Gastroesophageal sphincter (tissue), 4 donors: ENCODE data around the gene CTNNBL1. TPM values are rescaled to one million over a fixed set of nuclear protein-coding genes. Genes with fewer than 3 reads are reported as not detected.

ENCODE experiments used
- ATAC-seq: fragments of 150-250 bp; one replicate; pipeline ENCODE4 v1.9.1; 2016; ENCODE audit warnings: mild to moderate bottlenecking, moderate library complexity
- H3K27ac ChIP-seq, 4 donors: fragments of 200-600 bp; sonication (generic) in 3 of 4; 1 replicate in 3 of 4; 2 replicates in 1 of 4; pipeline ENCODE4 v1.5.1; 2016 to 2019
- H3K27me3 ChIP-seq: fragments of 200-600 bp; sonication (generic); one replicate; pipeline ENCODE4 v1.5.1; 2019
- H3K36me3 ChIP-seq, 2 donors: fragments of 200-600 bp; sonication (generic); one replicate each; pipeline ENCODE4 v1.5.1; 2019; ENCODE audit warnings: control low read depth in 1 of 2
- H3K4me1 ChIP-seq, 3 donors: fragments of 200-600 bp; sonication (generic); 1 replicate in 2 of 3; 2 replicates in 1 of 3; pipeline ENCODE4 v1.5.1; 2016 to 2019; ENCODE audit warnings: control low read depth in 2 of 3
- H3K4me3 ChIP-seq, 2 donors: fragments of 200-600 bp; sonication (generic); one replicate each; pipeline ENCODE4 v1.5.1; 2019; ENCODE audit warnings: mild to moderate bottlenecking in 1 of 2, moderate library complexity in 1 of 2
- H3K9me3 ChIP-seq, 3 donors: fragments of 200-600 bp; sonication (generic); one replicate each; pipeline ENCODE4 v1.5.1; 2017 to 2019; ENCODE audit warnings: control low read depth in 2 of 3
- CTCF ChIP-seq, 4 experiments: fragments of 200-600 bp in 2 of 4; fragments of 450-650 bp in 2 of 4; sonication (generic) in 1 of 4; IDR thresholded peaks; one replicate each; pipeline ENCODE4 v1.5.1; 2017 to 2019; ENCODE audit warnings: antibody characterized with exemption in 4 of 4, mild to moderate bottlenecking in 2 of 4, moderate library complexity in 2 of 4
- EP300 ChIP-seq: sonication (generic); formaldehyde crosslinking; IDR thresholded peaks from one replicate; pipeline ENCODE4 v1.6.1; 2017; ENCODE audit warnings: antibody characterized with exemption, mild to moderate bottlenecking
- POLR2A ChIP-seq, 2 donors: fragments of 450-650 bp; IDR thresholded peaks; one replicate each; pipeline ENCODE4 v1.6.1; 2017; ENCODE audit warnings: antibody characterized with exemption in 2 of 2, mild to moderate bottlenecking in 2 of 2, moderate library complexity in 1 of 2
- POLR2AphosphoS5 ChIP-seq: sonication (generic); formaldehyde crosslinking; IDR thresholded peaks from one replicate; pipeline ENCODE4 v1.6.1; 2017; ENCODE audit warnings: antibody characterized with exemption
- WGBS, 2 donors: methylation state at CpG; one replicate each; pipeline ENCODE4 v1.1.5; 2018; ENCODE audit warnings: low coverage in 1 of 2; 5-methylcytosine and 5-hydroxymethylcytosine counted together
- total RNA-seq, 4 donors: library from RNA; depleted of rRNA; stranded (reverse); fragments of >200 nt; gene quantifications; one replicate each; pipeline ENCODE4 v1.1.0, GENCODE V29; 2016

The CTNNBL1 gene
- total RNA-seq, 4 donors from 2014 or later: 43.8 to 58.4 (median 47.1) TPM

GRCh38 chr20:37733416-37733815, 39.6 kb downstream of the CTNNBL1 start:
- TF ChIP-seq EP300 (no peak), POLR2A (IDR thresholded peaks at IDR 0.05) (no peak), POLR2AphosphoS5 (no peak), CTCF (IDR thresholded peaks at IDR 0.05) (no peak)
- no peak for ATAC-seq
- Histone ChIP-seq H3K4me1 (peaks cover 6 to 43% (median 8%) of the 10 kb centered on the region in 3 donors), H3K27me3 (no peaks in the 10 kb centered on the region), H3K27ac (no peak overlapping the region), H3K9me3 (peaks cover 0 to 6% (median 0%) of the 10 kb centered on the region in 3 donors), H3K36me3 (peaks cover 0 to 35% of the 10 kb centered on the region in 2 donors), H3K4me3 (no peak overlapping the region)
- WGBS, 2 donors: 59 to 66% methylated on average over 4 of the region's 4 CpGs

- peaks cover 0 to 6% (median 0%) of the 10 kb centered on the region in 3 donors for H3K9me3 ChIP-seq
- H3K27me3 ChIP-seq: no peaks in the 10 kb centered on the region
- TF ChIP-seq EP300: no peak
- no peak for TF ChIP-seq CTCF (IDR thresholded peaks at IDR 0.05)
- no peak for TF ChIP-seq POLR2A (IDR thresholded peaks at IDR 0.05)
- TF ChIP-seq POLR2AphosphoS5: no peak
- peaks cover 3 to 33% (median 4%) of the 10 kb centered on the region in 3 donors for H3K4me1 ChIP-seq
- 44 to 58% methylated on average over 6 to 8 of the region's 8 CpGs for WGBS, 2 donors
- no peak for ATAC-seq
- no peak overlapping the region for H3K4me3 ChIP-seq
- H3K36me3 ChIP-seq: peaks cover 0 to 45% of the 10 kb centered on the region in 2 donors
- H3K27ac ChIP-seq: peak overlapping the region in 3 of 4 donors; percentile 37 to 41 (median 39)
Observed at GRCh38 chr20:37734228-37734985, 40.6 kb downstream of the CTNNBL1 start.

- Histone ChIP-seq H3K9me3 (peaks cover 0 to 6% (median 0%) of the 10 kb centered on the region in 3 donors), H3K27me3 (no peaks in the 10 kb centered on the region), H3K4me3 (no peak overlapping the region), H3K36me3 (peaks cover 0 to 55% of the 10 kb centered on the region in 2 donors), H3K27ac (no peak overlapping the region), H3K4me1 (peaks cover 0 to 24% (median 0%) of the 10 kb centered on the region in 3 donors)
- no peak for ATAC-seq
- TF ChIP-seq POLR2A (IDR thresholded peaks at IDR 0.05) (no peak), POLR2AphosphoS5 (no peak), CTCF (IDR thresholded peaks at IDR 0.05) (no peak), EP300 (no peak)
Observed at GRCh38 chr20:37735541-37735940, 41.7 kb downstream of the CTNNBL1 start.

- Histone ChIP-seq H3K36me3 (peaks cover 0 to 55% of the 10 kb centered on the region in 2 donors), H3K4me1 (peaks cover 0 to 27% (median 0%) of the 10 kb centered on the region in 3 donors), H3K27ac (no peak overlapping the region), H3K4me3 (no peak overlapping the region), H3K27me3 (no peaks in the 10 kb centered on the region), H3K9me3 (peaks cover 0 to 6% (median 0%) of the 10 kb centered on the region in 3 donors)
- ATAC-seq: no peak
- no peak for TF ChIP-seq POLR2AphosphoS5
- 82 to 96% methylated on average over 2 of the region's 2 CpGs for WGBS, 2 donors
Observed at GRCh38 chr20:37736132-37736531, 42.3 kb downstream of the CTNNBL1 start.

GRCh38 chr20:37737826-37738420, 44.1 kb downstream of the CTNNBL1 start:
- peaks cover 0 to 52% of the 10 kb centered on the region in 2 donors for H3K36me3 ChIP-seq
- 83 to 100% methylated on average over 2 to 4 of the region's 5 CpGs for WGBS, 2 donors
- no peak for ATAC-seq
- TF ChIP-seq CTCF (IDR thresholded peaks at IDR 0.05) (no peak), EP300 (no peak), POLR2AphosphoS5 (no peak), POLR2A (IDR thresholded peaks at IDR 0.05) (no peak)
- H3K4me3 ChIP-seq: no peak overlapping the region
- H3K27ac ChIP-seq: no peak overlapping the region
- H3K4me1 ChIP-seq: peaks cover 0 to 39% (median 0%) of the 10 kb centered on the region in 3 donors
- H3K9me3 ChIP-seq: peaks cover 0 to 6% (median 0%) of the 10 kb centered on the region in 3 donors
- no peaks in the 10 kb centered on the region for H3K27me3 ChIP-seq
